HG02759 (cell line): ENCODE data around the gene MORN5.
"Not testable (repeated sequence)": the region's sequence is repeated elsewhere in the genome, so short reads cannot be mapped to it uniquely, and the experiment has no call there.

Experiments used
- ATAC-seq: cut with Tn5 transposase; IDR thresholded peaks from one replicate; pipeline ENCODE4 v1.9.1; 2021; ENCODE audit warnings: mild to moderate bottlenecking, moderate library complexity; ENCODE audit not compliant: unreplicated experiment

The MORN5 gene

DNA sequence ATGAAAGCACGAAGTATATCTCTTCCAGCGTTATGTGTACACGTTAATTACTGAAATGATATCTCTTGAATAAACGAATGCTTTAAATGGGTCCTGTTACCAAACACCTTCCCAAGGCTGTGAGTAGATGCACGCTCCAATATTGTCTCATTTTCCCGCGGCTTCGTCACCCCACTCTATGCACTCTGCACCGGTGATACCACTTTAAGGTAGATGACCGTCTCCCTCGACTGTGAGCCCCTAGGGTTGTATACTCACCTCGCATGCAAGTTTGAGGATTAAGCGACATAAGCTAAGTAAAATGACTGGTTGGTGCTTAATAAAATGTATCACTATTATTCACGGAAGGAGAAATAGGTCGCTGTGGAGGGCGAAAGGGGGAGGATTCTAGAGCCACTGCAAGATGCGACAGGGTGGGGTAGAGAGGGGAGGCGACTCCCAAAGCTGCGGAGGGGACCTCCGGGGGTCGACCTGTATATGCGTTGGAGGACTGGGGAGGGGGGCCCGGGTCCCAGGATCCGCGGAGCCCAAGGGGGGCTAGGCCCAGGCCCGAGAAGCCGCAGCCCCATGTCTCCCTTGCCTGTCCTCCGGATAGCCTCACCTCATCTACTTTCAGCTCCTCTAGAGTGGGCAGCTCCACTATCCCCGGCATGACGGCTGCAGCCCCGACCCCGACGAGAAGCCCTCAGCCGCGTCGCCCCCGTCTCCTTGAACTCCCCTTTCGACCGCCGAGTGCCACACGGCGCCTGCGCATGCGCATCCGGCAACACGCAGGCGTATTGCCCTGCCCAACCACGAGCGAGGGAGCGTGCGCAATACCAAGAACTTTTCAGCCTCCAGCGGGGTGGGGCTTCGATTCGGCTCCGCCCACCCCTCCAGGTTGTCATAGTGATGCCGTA is at the start of gene MORN5, which contains the start of gene NDUFA8:
Gene MORN5, plus strand, starts transcription at position 883 of the 899 bp plus-strand sequence. CDS start 65 bp downstream, outside the sequence.
Gene NDUFA8, minus strand, starts transcription at position 754 of the 899 bp plus-strand sequence. Its CDS starts 102 bp downstream, at position 652.
- peak; percentile 93 for ATAC-seq

DNA sequence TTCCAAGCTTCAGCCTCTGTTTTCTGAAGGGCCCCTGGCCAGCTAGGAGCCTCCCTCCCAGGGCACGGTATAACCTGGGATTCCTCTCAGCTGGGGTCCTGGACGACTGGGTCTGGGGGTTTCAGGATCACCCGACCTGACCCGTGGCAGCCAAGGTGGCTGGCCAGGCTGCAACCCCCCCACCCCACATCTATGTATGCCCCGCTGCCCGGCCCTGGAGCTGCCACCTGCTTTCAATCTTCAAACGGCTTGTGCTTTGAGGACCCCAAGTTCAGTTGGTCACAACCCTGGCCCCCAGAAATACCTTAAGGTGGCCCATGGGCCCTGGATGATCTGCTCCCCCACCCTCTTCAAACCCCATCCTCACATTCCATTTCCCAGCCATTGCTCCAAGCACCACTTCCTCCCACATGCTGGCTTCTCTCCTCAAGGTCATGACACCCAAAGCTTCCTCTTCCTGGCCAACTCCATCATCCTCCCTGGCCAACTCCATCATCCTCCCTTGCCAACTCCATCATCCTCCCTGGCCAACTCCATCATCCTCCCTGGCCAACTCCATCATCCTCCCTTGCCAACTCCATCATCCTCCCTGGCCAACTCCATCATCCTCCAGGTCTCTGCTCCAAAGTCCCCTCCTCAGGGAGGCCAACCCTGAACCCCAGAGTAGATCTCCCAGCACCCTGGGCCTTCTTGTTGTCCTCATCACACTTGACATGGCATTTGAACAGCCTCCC is 49.4 kb upstream of the MORN5 start:
- ATAC-seq, result no peak

DNA sequence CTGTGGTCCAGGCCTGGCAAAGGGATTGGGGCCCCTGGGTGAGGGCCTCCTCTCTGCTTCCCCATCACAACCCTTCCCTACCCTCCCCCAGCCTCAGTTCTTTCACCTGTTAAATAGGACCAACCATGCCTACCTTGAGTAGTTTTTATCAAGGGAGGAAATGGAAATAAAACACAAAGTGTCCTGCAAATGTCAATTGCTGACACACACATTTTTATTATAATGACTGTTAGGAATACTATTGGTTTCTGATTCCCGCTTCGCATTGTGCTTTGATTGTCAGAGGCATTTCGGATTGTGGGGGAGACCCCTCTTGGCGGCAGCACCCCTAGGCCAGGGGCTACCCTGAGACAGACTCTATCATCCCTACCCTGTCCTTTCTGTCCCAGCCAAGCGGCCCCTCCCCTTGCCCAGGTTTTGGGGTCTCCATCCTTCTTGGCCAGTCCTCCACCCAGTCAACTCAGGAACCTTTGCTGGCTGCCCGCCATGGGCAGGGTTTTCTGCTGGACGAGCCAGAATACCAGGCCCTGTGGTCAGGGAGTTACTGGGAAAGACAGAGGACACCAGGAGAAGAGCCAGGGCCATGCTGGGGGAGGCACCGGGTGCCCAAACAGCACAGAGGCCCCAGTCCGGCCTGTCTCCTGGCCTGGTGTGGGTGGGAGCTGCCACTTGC is 48.2 kb upstream of the MORN5 start:
- no peak for ATAC-seq

DNA sequence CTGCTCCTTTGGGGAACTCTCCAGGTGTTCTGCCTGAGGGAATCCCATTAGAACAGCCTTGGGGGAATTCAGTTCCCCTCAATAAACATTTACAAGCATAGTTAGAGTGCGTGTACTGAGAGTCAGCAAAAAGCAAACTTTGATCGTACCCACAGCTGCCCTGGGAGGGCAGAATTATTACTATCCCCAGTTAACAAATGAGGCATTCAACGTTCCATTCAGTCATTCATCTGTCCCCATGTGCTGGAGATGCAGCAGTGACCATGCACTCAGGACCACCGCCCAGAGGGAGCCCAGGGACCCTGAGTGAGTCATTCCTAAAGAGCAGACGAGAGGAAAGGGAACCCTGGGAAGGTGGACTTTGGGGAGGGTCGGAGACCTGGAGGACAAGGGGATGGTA is 47.5 kb upstream of the MORN5 start:
- ATAC-seq, result no peak

DNA sequence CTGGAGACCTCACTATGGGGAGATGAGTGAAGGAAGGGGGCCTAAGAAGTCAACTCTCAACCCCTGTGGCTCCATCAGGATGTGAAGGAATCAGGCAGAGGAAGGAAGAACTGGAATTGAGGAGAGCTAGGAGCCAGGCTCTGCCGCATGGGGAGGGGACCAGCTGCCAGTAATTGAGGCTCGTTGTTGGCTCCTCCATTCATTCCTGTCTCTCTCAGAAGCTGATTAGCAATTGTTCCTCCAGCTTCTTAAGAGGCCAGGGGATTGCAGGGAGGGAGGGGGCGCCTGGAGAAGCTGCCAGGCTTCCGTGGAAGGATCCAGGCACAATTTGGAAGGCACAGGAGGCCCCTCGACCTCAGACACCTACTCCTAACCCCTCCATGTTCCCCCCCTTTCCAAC is 46.1 kb upstream of the MORN5 start:
- no peak for ATAC-seq

DNA sequence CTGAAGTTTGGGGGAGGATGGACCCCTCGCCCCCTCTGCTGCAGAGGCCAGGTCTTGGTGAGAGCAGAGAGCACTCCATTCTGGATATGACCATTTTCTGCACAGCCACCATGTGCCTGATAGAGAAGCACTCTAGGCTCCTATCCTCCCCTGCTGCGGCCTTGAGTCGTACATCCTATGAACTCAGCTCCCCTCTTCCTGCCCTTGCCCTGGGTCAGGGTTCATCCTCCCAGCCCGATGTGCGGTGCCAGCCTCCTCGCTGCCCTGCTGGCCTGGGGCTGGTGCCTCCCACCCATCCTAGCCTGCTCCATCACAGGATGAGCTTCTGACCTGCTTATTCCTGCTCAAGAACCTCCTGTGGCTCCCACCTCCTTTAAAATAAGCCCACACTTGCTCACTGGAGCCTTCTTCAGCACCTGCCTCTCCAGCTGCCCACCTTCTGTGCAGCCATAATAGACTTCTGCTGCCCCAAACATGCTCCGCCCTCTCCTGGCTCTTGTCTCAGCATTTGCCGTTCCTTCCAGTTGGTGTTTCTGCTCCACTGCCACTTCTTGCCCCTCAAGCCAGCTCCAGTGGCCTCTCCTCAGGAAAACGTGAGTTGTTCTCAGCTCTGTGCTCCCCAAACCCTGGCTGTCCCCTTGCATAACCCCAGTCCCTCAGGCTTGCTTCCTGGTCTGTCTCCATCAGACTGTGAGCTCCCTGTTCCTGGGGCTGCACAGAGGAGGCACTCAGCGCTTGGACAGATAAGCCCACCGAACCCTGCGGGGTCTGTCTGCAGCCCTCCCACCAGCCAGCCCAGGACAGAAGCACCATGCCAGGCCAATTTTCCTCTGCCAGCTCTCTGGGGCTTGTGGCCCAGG is 44.3 kb upstream of the MORN5 start:
- ATAC-seq, result no peak

DNA sequence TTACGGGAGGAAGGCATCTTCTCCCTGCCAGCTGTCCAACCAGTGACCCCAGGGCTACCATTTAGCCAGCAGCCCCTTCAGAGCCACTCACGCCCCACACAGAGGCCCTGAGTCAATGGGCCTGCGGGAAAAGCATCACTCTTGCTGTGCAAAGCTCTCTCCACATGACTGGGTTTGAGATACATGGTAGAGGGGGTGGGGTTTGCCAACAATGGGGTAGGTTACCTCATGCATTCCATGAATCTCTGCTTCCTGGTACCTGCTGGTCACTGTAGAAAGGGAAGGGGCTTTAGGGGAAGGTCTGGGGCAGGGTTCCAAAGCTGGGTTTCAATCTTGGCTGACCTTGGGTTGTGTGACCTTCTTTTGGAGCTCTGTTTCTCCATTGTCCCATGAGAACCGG is 43.7 kb upstream of the MORN5 start:
- ATAC-seq, result no peak

DNA sequence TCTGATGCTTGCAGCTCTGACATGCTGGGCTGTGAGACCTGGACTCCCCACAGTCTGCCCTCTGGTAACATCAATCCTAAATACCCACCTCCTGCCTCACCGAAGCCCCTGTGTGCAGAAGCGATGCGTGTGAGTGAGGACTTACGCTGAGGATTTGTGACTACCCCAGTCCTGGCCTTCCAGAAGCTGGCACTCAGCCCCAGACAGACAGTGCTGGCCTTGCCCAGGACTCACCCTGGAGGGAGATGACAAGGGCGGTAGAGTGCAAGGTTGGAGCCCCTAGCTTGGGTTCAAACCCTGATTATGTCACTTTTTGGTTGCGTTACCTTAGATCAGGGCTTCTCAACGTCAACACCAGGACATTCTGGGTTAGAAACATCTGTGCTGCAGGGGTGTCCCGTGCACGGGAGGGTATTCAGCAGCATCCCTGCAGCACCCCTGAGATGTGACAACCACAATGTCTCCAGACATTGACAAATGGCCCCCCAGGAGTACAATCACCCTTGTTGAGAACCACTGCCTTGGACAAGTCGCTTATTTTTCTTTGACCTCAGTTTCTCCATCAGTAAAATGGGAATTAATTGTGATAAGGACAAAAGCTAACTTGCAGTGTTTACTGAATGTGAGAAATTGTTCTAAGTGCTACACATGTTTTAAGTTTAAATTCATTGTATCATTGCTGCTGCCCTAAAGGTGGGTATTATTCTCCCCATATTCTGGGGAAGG is 43.1 kb upstream of the MORN5 start:
- no peak for ATAC-seq

DNA sequence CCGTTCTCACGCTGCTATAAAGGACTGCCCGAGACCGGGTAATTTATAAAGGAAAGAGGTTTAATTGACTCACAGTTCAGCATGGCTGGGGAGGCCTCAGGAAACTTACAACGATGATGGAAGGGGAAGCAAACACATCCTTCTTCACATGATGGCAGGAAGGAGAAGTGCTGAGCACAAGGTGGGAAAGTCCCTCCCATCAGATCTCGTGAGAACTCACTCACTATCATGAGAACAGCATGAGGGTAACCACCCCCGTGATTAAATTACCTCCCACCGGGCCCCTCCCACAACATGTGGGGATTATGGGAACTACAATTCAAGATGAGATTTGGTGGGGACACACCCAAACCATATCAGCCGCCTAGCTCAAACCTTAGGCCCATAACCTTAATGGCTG is 42.5 kb upstream of the MORN5 start:
- not testable (repeated sequence) for ATAC-seq

DNA sequence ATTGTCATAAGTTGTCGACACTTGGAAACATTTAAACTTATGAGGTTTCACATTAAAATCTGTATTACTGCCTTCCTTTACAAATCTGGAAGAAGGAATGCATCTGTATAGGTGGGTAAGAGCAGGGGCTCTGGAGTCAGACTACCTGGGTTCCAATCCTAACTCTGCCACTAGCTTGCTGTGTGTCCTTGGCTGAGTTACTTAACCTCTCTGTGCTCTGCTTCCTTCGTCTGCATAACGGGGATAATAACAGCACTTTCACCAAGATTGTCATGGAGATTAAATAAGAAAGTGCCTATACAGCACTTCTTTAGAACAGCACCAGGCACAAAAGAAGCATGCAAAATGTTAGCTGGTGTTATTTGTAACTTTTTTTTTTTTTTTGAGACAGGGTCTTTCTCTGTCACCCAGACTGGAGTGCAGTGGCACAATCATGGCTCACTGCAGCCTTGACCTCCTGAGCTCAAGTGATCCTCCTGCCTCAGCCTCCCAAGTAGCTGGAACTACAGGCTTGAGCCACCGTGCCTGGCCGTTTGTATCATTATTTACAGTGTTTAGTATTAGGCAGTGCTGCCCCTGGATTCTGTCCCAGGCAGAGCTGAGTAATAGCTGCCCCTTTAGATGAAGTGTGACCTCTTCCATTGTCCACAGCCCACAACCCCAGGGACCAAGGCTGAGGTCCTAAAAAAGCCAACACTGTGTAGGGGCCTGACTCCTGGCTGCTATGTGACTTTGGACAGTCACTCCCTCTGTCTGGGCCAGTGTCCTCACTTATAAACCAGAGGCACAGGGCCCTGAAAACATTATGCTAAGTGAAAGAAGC is 41.2 kb upstream of the MORN5 start:
- ATAC-seq, result no peak

DNA sequence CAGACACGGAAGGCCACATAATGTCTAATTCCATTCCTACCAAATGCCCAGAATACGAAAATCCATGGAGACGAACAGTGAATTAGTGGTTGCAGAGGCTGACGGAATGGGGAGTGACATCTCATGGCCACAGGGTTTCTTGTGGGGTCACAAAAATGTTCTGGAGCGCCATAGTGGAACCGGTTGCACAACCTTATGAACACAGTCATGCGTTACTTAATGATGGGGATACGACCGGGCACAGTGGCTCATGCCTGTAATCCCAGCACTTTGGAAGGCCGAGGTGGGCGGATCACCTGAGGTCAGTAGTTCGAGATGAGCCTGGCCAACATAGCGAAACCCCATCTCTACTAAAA is 40.6 kb upstream of the MORN5 start:
- ATAC-seq, result no peak

DNA sequence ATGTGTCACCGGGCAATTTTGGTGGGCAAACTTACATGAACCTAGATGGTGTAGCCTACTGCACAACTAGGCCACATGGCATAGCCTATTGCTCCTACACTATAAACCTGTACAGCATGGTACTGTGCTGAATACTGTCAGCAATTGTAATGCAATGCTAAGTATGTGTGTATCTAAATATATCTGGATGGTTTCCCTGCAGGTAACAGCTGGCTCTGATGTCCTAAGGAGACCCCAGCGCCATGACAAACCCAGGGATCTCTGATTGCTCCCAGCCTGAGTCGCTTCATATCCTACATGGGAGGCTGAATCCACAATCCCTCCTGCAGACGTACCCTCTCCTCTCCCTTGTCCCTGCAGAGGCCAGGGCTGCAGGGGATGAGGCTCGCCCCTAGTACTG is 40.0 kb upstream of the MORN5 start:
- ATAC-seq, result no peak

DNA sequence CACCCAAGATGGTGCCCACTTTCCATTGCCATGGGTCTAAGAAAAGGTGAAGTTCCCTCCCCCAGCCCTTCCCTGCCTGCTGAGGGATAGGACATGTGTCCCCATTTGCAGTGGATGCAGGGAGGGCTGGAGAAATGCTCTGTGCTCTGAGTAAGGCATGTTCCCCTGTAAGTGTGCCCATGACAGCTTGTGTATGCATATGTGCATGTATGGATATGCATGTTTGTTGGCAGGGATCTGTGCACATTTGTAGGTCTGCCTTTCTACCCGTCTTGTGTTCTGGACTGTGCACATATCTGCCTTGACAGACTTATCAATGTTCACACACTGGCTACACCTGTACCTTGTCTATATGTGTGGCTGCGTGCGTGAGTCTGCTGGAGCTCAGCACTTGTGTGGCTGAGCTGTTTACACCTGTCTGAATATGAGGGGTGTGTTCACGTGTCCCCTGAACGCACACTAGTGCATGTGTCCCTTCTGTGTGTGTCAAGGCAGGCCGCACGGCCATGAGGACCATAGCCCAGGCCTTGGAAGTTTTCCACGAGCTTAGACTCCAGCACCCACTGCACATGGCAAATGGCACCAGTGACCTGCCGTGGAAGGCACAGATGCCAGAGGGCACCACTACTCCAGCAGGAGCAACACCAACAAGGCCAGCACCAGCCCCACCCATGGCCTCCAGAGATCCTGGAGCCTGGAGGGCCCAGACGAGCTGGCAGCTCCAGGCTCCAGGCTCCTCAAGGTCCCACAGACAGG is 39.2 kb upstream of the MORN5 start:
- ATAC-seq, result no peak

DNA sequence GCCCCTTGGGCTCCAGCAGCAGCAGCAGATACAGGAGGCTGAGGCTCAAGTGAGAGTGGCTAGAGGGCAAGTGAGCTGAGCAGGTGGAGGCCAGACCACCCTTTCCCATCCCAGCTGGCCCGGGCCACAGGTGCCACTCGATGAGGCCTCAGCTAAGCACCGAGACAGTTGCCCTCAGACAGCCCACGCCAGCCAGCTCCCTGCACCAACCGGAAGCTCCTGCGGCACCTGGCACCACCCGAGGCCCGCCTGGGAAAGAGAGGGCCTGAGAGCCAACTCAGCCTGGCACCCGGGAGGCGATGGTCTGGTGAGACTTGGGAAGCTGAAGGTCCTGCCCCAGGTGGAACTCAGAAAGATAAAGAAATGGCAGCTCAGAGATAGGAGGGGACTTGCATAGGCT is 38.3 kb upstream of the MORN5 start:
- no peak for ATAC-seq

DNA sequence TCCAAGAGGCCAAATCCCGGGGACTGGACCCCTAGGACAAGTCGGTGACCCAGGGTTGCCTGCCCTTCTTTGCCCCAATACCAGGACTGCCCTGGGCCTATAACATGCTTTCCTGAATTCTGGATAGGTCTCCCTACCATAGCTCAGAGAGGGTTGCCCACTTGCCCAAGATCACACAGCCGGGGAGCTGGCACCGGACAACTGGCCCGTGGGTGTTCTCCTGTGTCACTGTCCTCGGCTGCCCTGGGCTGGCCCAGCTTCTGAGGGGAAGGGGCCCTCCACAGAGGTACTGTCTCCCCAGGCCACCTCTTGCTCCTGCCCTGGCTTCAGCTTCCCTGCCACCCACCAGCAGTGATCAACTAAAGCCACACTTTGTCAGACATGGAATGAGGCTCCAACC is 37.8 kb upstream of the MORN5 start:
- no peak for ATAC-seq

DNA sequence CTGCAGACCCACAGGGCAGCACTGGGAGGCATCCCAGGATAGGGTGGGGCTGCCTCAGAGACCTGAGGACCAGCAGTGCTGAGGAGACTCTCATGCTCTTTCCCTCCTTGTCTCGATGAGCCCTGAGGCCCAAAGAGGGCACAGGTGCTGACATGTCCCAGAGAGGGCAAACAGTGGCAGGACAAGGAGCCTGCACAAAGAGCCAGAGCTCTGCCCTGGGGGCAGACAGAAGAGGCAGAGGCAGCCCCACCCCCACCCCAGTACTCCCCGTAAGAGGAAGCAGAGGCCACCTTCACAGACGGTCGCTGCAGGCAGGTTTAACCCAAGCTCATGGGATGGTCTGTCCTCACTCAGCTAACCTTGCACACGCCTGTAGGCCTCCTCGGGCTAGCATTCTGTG is 37.2 kb upstream of the MORN5 start:
- no peak for ATAC-seq

DNA sequence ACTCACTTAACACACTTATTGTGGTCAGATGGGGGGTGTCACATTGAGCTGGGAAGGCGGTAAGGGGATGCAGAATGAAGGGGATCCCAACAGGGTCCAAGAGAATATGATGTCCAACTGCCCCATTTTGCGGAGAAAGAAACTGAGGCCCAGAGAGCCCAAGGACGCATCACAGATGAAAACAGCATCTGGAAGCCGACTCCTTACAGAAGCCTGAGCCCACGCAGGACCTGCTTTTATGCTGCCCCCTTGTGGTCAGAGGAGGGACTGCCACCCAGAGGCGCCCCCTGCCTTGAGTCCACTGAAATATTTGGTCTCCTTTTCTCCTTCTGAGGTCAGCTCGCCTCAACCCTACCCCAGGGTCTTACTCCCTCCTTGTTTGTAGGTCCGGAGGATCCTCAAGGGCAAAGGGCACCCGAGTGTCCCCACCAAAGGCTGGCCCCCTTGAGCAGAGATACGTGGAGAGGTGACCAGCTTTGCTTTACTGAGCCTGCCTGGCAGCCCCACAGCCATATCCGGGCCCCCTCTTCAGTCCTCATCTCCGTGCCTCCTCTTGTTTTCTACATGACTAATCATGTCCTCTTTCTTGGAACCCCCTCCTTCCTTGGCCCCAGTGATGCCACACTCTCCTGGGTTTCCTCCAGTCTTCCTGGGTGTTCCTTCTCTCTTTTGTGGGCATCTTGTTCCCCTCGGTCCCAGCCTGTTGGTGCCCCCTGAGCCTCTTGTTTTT is 36.6 kb upstream of the MORN5 start:
- no peak for ATAC-seq

DNA sequence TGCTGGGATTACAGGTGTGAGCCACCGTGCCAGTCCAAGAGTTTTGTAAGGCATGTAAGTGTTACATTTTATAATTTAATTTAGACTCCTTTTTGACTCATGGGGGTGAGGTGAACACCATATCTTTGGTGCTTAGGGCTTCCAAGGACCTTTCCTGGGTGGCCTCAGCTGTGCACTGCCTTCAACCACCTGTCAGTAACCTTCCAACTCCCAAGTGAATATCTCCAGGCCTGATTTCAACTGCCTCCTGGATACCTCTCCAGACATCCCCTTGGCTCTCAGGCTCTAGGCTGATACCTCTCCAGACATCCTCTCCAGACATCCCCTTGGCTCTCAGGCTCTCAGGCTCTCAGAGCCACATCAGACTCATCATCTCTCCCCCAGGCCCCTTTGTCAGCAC is 35.7 kb upstream of the MORN5 start:
- no peak for ATAC-seq
